GM12878 (cell line): ENCODE measurements around the gene PRKCE.

Experiments
- MTA3 ChIP-seq: IDR thresholded peaks from 2 replicates; pipeline ENCODE4 v1.6.1; 2012; ENCODE audit warnings: low read length, inconsistent platforms, borderline replicate concordance
- POLR2AphosphoS5 ChIP-seq: IDR thresholded peaks from 2 replicates; pipeline ENCODE4 v1.6.1; 2011; ENCODE audit warnings: mild to moderate bottlenecking, low read length, inconsistent platforms
- SP1 ChIP-seq: IDR thresholded peaks from one replicate; pipeline ENCODE4 v1.6.1; 2011; ENCODE audit warnings: low read depth, low read length
- SPI1 ChIP-seq: IDR thresholded peaks from 2 replicates; pipeline ENCODE4 v1.6.1; 2011; ENCODE audit warnings: low read depth, mild to moderate bottlenecking, low read length, moderate library complexity, borderline replicate concordance; ENCODE audit not compliant: insufficient read depth

- TF ChIP-seq POLR2AphosphoS5 (no peak), SP1 (no peak), MTA3 (no peak), SPI1 (no peak)
These were observed 419.6 kb downstream of the PRKCE start for GRCh38 chr2:46071074-46071473.
